CD14-positive monocyte (primary cell): ENCODE measurements around the gene UQCC5. TPM values are rescaled to one million over a fixed set of nuclear protein-coding genes. Genes with fewer than 3 reads are reported as not detected.
A peak's percentile ranks its signal among the peaks of the same experiment; 100 is the strongest.

Source experiments
- DNase-seq, 3 donors: peaks; one replicate each; pipeline ENCODE4 v3.0.0-alpha.2; 2011 to 2022
- H2AFZ ChIP-seq: 2 replicates; pipeline ENCODE4 v1.6.0; 2012; ENCODE audit warnings: mild to moderate bottlenecking, low read depth, low read length, inconsistent platforms; ENCODE audit not compliant: insufficient read depth, poor library complexity, severe bottlenecking
- H3K27ac ChIP-seq, 2 donors: 1 replicate in 1 of 2; 2 replicates in 1 of 2; pipeline ENCODE4 v1.5.1; 2012 to 2013; ENCODE audit warnings: low read length in 2 of 2, control low read depth in 1 of 2, inconsistent platforms in 1 of 2, low read depth in 1 of 2, mild to moderate bottlenecking in 1 of 2
- H3K27me3 ChIP-seq, 2 donors: one replicate each; pipeline versions ENCODE4 v1.6.0 to v1.6.1; 2011 to 2013; ENCODE audit warnings: low read length in 2 of 2; ENCODE audit not compliant: control insufficient read depth in 2 of 2, insufficient read depth in 2 of 2
- H3K36me3 ChIP-seq, 2 donors: replicated peaks in 1 of 2; 1 replicate in 1 of 2; 2 replicates in 1 of 2; pipeline versions ENCODE4 v1.5.1 to v1.6.1; 2012 to 2013; ENCODE audit warnings: low read length in 2 of 2, control low read depth in 1 of 2, inconsistent platforms in 1 of 2, mild to moderate bottlenecking in 1 of 2; ENCODE audit not compliant: insufficient read depth in 2 of 2, control insufficient read depth in 1 of 2
- H3K4me1 ChIP-seq, 2 donors: 1 replicate in 1 of 2; 2 replicates in 1 of 2; pipeline versions ENCODE4 v1.5.1 to v1.6.1; 2012 to 2013; ENCODE audit warnings: low read length in 2 of 2, control low read depth in 1 of 2, inconsistent platforms in 1 of 2, mild to moderate bottlenecking in 1 of 2, moderate library complexity in 1 of 2; ENCODE audit not compliant: insufficient read depth in 2 of 2, control insufficient read depth in 1 of 2
- H3K4me2 ChIP-seq: replicated peaks from 2 replicates; pipeline ENCODE3; 2012; ENCODE audit warnings: low read length, moderate library complexity, mild to moderate bottlenecking; ENCODE audit not compliant: poor library complexity, severe bottlenecking; ENCODE audit errors: extremely low read depth
- H3K4me3 ChIP-seq, 3 experiments: fragments of 200-600 bp in 1 of 3; sonication (generic) in 1 of 3; replicated peaks in 1 of 3; 1 replicate in 2 of 3; 2 replicates in 1 of 3; pipeline ENCODE4 v1.5.1; 2011 to 2013; ENCODE audit warnings: low read length in 3 of 3, mild to moderate bottlenecking in 3 of 3, control low read depth in 2 of 3, low read depth in 2 of 3, inconsistent platforms in 1 of 3, moderate library complexity in 1 of 3
- H3K79me2 ChIP-seq: 2 replicates; pipeline ENCODE4 v1.6.0; 2012; ENCODE audit warnings: mild to moderate bottlenecking, control low read depth, inconsistent platforms, low read length, moderate library complexity; ENCODE audit not compliant: insufficient read depth
- H3K9ac ChIP-seq: 2 replicates; pipeline ENCODE4 v1.6.0; 2017; ENCODE audit warnings: low read length, mild to moderate bottlenecking; ENCODE audit not compliant: insufficient read depth, poor library complexity, severe bottlenecking
- H3K9me3 ChIP-seq, 2 donors: replicated peaks in 1 of 2; 1 replicate in 1 of 2; 2 replicates in 1 of 2; pipeline versions ENCODE4 v1.5.1 to v1.6.1; 2012 to 2013; ENCODE audit warnings: low read length in 2 of 2, control low read depth in 1 of 2; ENCODE audit not compliant: control insufficient read depth in 1 of 2, insufficient read depth in 1 of 2
- H4K20me1 ChIP-seq: 2 replicates; pipeline ENCODE4 v1.6.0; 2012; ENCODE audit warnings: mild to moderate bottlenecking, low read length, control low read depth, moderate library complexity; ENCODE audit not compliant: insufficient read depth
- H3K27ac Mint-ChIP-seq, 7 donors: one replicate each; pipeline ENCODE4 v1.8.0; 2020; ENCODE audit warnings: mild to moderate bottlenecking in 7 of 7, mixed read lengths in 7 of 7, moderate library complexity in 6 of 7, inconsistent platforms in 2 of 7
- H3K27me3 Mint-ChIP-seq, 3 donors: one replicate each; pipeline ENCODE4 v1.8.0; 2021 to 2022; ENCODE audit warnings: low read depth in 3 of 3, mild to moderate bottlenecking in 3 of 3, mixed read lengths in 3 of 3, moderate library complexity in 3 of 3, inconsistent platforms in 1 of 3
- H3K36me3 Mint-ChIP-seq, 2 donors: one replicate each; pipeline ENCODE4 v1.8.0; 2020; ENCODE audit warnings: mixed read lengths in 2 of 2, inconsistent platforms in 1 of 2, mild to moderate bottlenecking in 1 of 2
- H3K4me1 Mint-ChIP-seq: one replicate; pipeline ENCODE4 v1.8.0; 2020; ENCODE audit warnings: mild to moderate bottlenecking, mixed read lengths
- H3K4me3 Mint-ChIP-seq, 2 donors: one replicate each; pipeline ENCODE4 v1.8.0; 2020; ENCODE audit warnings: mild to moderate bottlenecking in 2 of 2, mixed read lengths in 2 of 2, moderate library complexity in 1 of 2
- H3K9me3 Mint-ChIP-seq, 7 donors: one replicate each; pipeline ENCODE4 v1.8.0; 2020 to 2022; ENCODE audit warnings: mixed read lengths in 7 of 7, mild to moderate bottlenecking in 6 of 7, moderate library complexity in 6 of 7, inconsistent platforms in 2 of 7
- CTCF ChIP-seq: fragments of 200-600 bp; IDR thresholded peaks from one replicate; pipeline ENCODE4 v1.8.0; 2022; ENCODE audit warnings: antibody characterized with exemption, mild to moderate bottlenecking
- WGBS: methylation state at CpG from one replicate; pipeline ENCODE4 v1.1.5; 2013; ENCODE audit warnings: missing lambda C conversion rate; ENCODE audit not compliant: insufficient coverage; 5-methylcytosine and 5-hydroxymethylcytosine counted together
- intact Hi-C, 2 donors: fragments of 100-400 bp; cut with micrococcal nuclease; formaldehyde crosslinking; loops; one replicate each; pipeline versions ENCODE4 v1.15.0 to v1.15.1; 2023
- polyA plus RNA-seq, 3 donors: library from polyadenylated mRNA; depleted of rRNA in 1 of 3; unstranded in 2 of 3; stranded (reverse) in 1 of 3; fragments of 300-500 nt in 2 of 3; fragments of >200 nt in 1 of 3; fragmentation: Illumina TruSeq in 2 of 3; gene quantifications; 1 replicate in 2 of 3; 2 replicates in 1 of 3; pipeline ENCODE4 v1.2.3, GENCODE V29; 2012 to 2021

UQCC5 gene
- polyA plus RNA-seq, 3 donors = 1.4 to 52.1 (median 43.3) TPM

GRCh38 chr3:52570076-52570475 lies 33.7 kb downstream of the UQCC5 start:
- Histone ChIP-seq H3K27ac (no peak overlapping the region), H3K79me2 (no peaks in the 10 kb centered on the region), H2AFZ (no peak overlapping the region), H3K4me2 (no peak overlapping the region), H3K36me3 (peaks cover 49 to 89% of the 10 kb centered on the region in 2 donors), H3K27me3 (no peaks in the 10 kb centered on the region), H4K20me1 (peaks cover 6% of the 10 kb centered on the region), H3K9me3 (no peaks in the 10 kb centered on the region), H3K9ac (no peak overlapping the region), H3K4me1 (no peaks in the 10 kb centered on the region), H3K4me3 (no peak overlapping the region)
- Mint-ChIP-seq H3K4me3 (no peak overlapping the region), H3K27ac (peak overlapping the region in 2 of 7 donors; percentile 46 to 74), H3K4me1 (no peaks in the 10 kb centered on the region), H3K27me3 (peaks cover 0 to 1% (median 0%) of the 10 kb centered on the region in 3 donors), H3K9me3 (peaks cover 0 to 3% (median 0%) of the 10 kb centered on the region in 7 donors), H3K36me3 (peaks cover 57 to 87% of the 10 kb centered on the region in 2 donors)
- DNase-seq = no peak
- no peak for TF ChIP-seq CTCF
- WGBS = 100% methylated on average over 3 of the region's 4 CpGs
- intact Hi-C loops = no loop called here

GRCh38 chr3:52572221-52572620 lies 35.8 kb downstream of the UQCC5 start:
- Histone ChIP-seq H3K36me3 (peaks cover 59 to 94% of the 10 kb centered on the region in 2 donors), H3K9me3 (no peaks in the 10 kb centered on the region), H3K79me2 (no peaks in the 10 kb centered on the region), H2AFZ (no peak overlapping the region), H3K27me3 (no peaks in the 10 kb centered on the region), H3K27ac (no peak overlapping the region), H3K9ac (no peak overlapping the region), H4K20me1 (peaks cover 6% of the 10 kb centered on the region), H3K4me3 (no peak overlapping the region), H3K4me2 (no peak overlapping the region), H3K4me1 (no peaks in the 10 kb centered on the region)
- Mint-ChIP-seq H3K4me1 (no peaks in the 10 kb centered on the region), H3K27ac (peak overlapping the region in 1 of 7 donors; percentile 6), H3K27me3 (peaks cover 0 to 1% (median 0%) of the 10 kb centered on the region in 3 donors), H3K4me3 (no peak overlapping the region), H3K9me3 (no peaks in the 10 kb centered on the region), H3K36me3 (peaks cover 64 to 87% of the 10 kb centered on the region in 2 donors)
- TF ChIP-seq CTCF = no peak
- intact Hi-C loops = no loop called here
- DNase-seq = no peak
- 64% methylated on average over 2 of the region's 6 CpGs for WGBS
